A549 (cell line): ENCODE results near the gene PGLYRP2. TPM values are rescaled to one million over a fixed set of nuclear protein-coding genes. Genes with fewer than 3 reads are reported as not detected.

ENCODE experiments used
- ATAC-seq, 2 experiments: fragments of 200-7000 bp in 1 of 2; fragments of >200 bp in 1 of 2; cut with Nextera tagmentation in 1 of 2; cut with Tn5 transposase in 1 of 2; 3 replicates each; pipeline versions ENCODE4 v1.8.0 to v1.9.1; 2018 to 2020; ENCODE audit warnings: mild to moderate bottlenecking in 1 of 2, moderate library complexity in 1 of 2
- CTCF ChIA-PET: fragments of 300-600 bp; sonication (Branson Sonifier 250); formaldehyde crosslinking; extraction: SDS; loops from one replicate; lab custom pipeline; 2021; ENCODE audit warnings: antibody characterized with exemption, inconsistent platforms; lab: Yijun Ruan, JAX
- POLR2A ChIA-PET: fragments of 350-600 bp; formaldehyde crosslinking; extraction: SDS; loops from one replicate; lab custom pipeline; 2021; ENCODE audit warnings: antibody characterized with exemption, inconsistent platforms; lab: Yijun Ruan, JAX
- DNase-seq, 2 experiments: peaks; one replicate each; pipeline versions ENCODE4 v3.0.0 to v3.0.0-alpha.2; 2011 to 2016; ENCODE audit warnings: low read depth in 1 of 2, low spot score in 1 of 2
- FAIRE-seq: peaks from 2 replicates; lab custom pipeline; 2011; peaks lifted over from hg19 to GRCh38; lab: Jason Lieb, UNC
- H3K27ac ChIP-seq, 2 experiments: fragments of >200 bp; sonication (Bioruptor Twin); formaldehyde crosslinking; 3 replicates each; pipeline ENCODE4 v1.5.1; 2016 to 2017
- H3K4me1 ChIP-seq: fragments of >200 bp; sonication (Bioruptor Twin); formaldehyde crosslinking; 3 replicates; pipeline ENCODE4 v1.6.1; 2016
- H3K4me2 ChIP-seq: fragments of >200 bp; sonication (Bioruptor Twin); formaldehyde crosslinking; 3 replicates; pipeline ENCODE4 v1.6.1; 2016
- H3K4me3 ChIP-seq: fragments of >200 bp; sonication (Bioruptor Twin); formaldehyde crosslinking; 3 replicates; pipeline ENCODE4 v1.5.1; 2016
- H3K9me3 ChIP-seq: fragments of >200 bp; sonication (Bioruptor Twin); formaldehyde crosslinking; 3 replicates; pipeline ENCODE4 v1.6.1; 2016
- CBX8 ChIP-seq: fragments of 200-600 bp; sonication (generic); IDR thresholded peaks from 2 replicates; pipeline ENCODE4 v1.6.1; 2016
- CHD2 ChIP-seq: fragments of 150-350 bp; IDR thresholded peaks from 2 replicates; pipeline ENCODE4 v1.6.1; 2014; ENCODE audit warnings: low read length; ENCODE audit not compliant: partially characterized antibody
- E2F6 ChIP-seq: IDR thresholded peaks from 2 replicates; pipeline ENCODE4 v1.6.1; 2012; ENCODE audit warnings: low read depth, borderline replicate concordance
- EHF ChIP-seq: fragments of 250-450 bp; sonication (Bioruptor Pico); IDR thresholded peaks from 2 replicates; pipeline ENCODE4 v1.5.0; 2020; ENCODE audit warnings: mild to moderate bottlenecking
- EHMT2 ChIP-seq: fragments of 200-600 bp; sonication (generic); IDR thresholded peaks from 2 replicates; pipeline ENCODE4 v1.6.1; 2016; ENCODE audit warnings: antibody characterized with exemption, low read depth, mild to moderate bottlenecking, moderate library complexity
- ESRRA ChIP-seq: fragments of 150-350 bp; IDR thresholded peaks from 2 replicates; pipeline ENCODE4 v1.6.1; 2014; ENCODE audit warnings: mild to moderate bottlenecking, low read length, borderline replicate concordance
- FOSB ChIP-seq: fragments of 250-450 bp; sonication (Bioruptor Pico); IDR thresholded peaks from 2 replicates; pipeline ENCODE4 v1.5.0; 2020; ENCODE audit warnings: mild to moderate bottlenecking, moderate library complexity
- GATA3 ChIP-seq: IDR thresholded peaks from 2 replicates; pipeline ENCODE4 v1.6.1; 2012; ENCODE audit warnings: borderline replicate concordance
- HDAC2 ChIP-seq: fragments of 200-600 bp; sonication (generic); IDR thresholded peaks from 2 replicates; pipeline ENCODE4 v1.6.1; 2016
- HOXA7 ChIP-seq: fragments of 250-450 bp; sonication (Bioruptor Pico); IDR thresholded peaks from 2 replicates; pipeline ENCODE4 v1.5.0; 2020; ENCODE audit warnings: mild to moderate bottlenecking, moderate library complexity
- KDM1A ChIP-seq: fragments of 200-600 bp; sonication (generic); IDR thresholded peaks from 2 replicates; pipeline ENCODE4 v1.6.1; 2016; ENCODE audit warnings: low read depth, mild to moderate bottlenecking
- MAFK ChIP-seq: fragments of 450-650 bp; IDR thresholded peaks from 2 replicates; pipeline ENCODE4 v1.6.1; 2014; ENCODE audit not compliant: partially characterized antibody
- MYC ChIP-seq: IDR thresholded peaks from 2 replicates; pipeline ENCODE4 v1.6.1; 2012; ENCODE audit warnings: mild to moderate bottlenecking, inconsistent platforms, low read length, improper control_type of control experiment, borderline replicate concordance
- NPAS2 ChIP-seq: fragments of 250-450 bp; sonication (Bioruptor Pico); IDR thresholded peaks from 2 replicates; pipeline ENCODE4 v1.8.0; 2022; ENCODE audit warnings: mild to moderate bottlenecking, moderate library complexity, borderline replicate concordance
- NR3C1 ChIP-seq: fragments of >200 bp; sonication (Bioruptor Twin); formaldehyde crosslinking; IDR thresholded peaks from 3 replicates; pipeline ENCODE4 v1.6.1; 2017
- PBX3 ChIP-seq: IDR thresholded peaks from 2 replicates; pipeline ENCODE4 v1.6.1; 2012
- POLR2A ChIP-seq: IDR thresholded peaks from 2 replicates; pipeline ENCODE4 v1.6.1; 2012; ENCODE audit warnings: mild to moderate bottlenecking, low read length
- POLR2AphosphoS2 ChIP-seq: conservative IDR thresholded peaks from 2 replicates; pipeline ENCODE4 v1.6.1; 2012; ENCODE audit warnings: low read length, improper control_type of control experiment, inconsistent platforms
- RCOR1 ChIP-seq: fragments of 150-350 bp; IDR thresholded peaks from 2 replicates; pipeline ENCODE4 v1.6.1; 2014; ENCODE audit warnings: antibody characterized with exemption, low read length, low read depth
- RNF2 ChIP-seq: fragments of 200-600 bp; sonication (generic); IDR thresholded peaks from 2 replicates; pipeline ENCODE4 v1.6.1; 2016; ENCODE audit warnings: low read depth, mild to moderate bottlenecking, antibody characterized with exemption, moderate library complexity, borderline replicate concordance
- SREBF2 ChIP-seq: fragments of 450-650 bp; IDR thresholded peaks from 2 replicates; pipeline ENCODE4 v1.6.1; 2014; ENCODE audit warnings: mild to moderate bottlenecking, moderate library complexity
- TFCP2L1 ChIP-seq: fragments of 250-450 bp; sonication (Bioruptor Pico); IDR thresholded peaks from 2 replicates; pipeline ENCODE4 v1.5.0; 2021; ENCODE audit warnings: mild to moderate bottlenecking
- TP53 ChIP-seq: fragments of 250-450 bp; sonication (Bioruptor Pico); IDR thresholded peaks from 2 replicates; pipeline ENCODE4 v1.5.0; 2021; ENCODE audit warnings: mild to moderate bottlenecking, moderate library complexity
- ZC3H11A ChIP-seq: fragments of 450-650 bp; IDR thresholded peaks from 2 replicates; pipeline ENCODE4 v1.6.1; 2014; ENCODE audit warnings: antibody characterized with exemption, mild to moderate bottlenecking
- ZNF302 ChIP-seq: fragments of 250-450 bp; sonication (Bioruptor Pico); IDR thresholded peaks from 2 replicates; pipeline ENCODE4 v1.9.0; 2021; ENCODE audit warnings: inconsistent platforms, mild to moderate bottlenecking, moderate library complexity
- whole genome bisulfite sequencing: methylation state at CpG from one replicate; pipeline ENCODE4 v1.1.6; 2017; ENCODE audit errors: missing lambda C conversion rate; 5-methylcytosine and 5-hydroxymethylcytosine counted together
- polyA plus RNA-seq, 4 experiments: library from polyadenylated mRNA; depleted of rRNA in 3 of 4; stranded (reverse); fragments of >200 nt; fragmentation: RNase III in 1 of 4; extraction: RNeasy Plus Mini Kit Qiagen cat#74134 plus additional on column Dnase treatment in 1 of 4; gene quantifications; 2 replicates in 3 of 4; 3 replicates in 1 of 4; pipeline ENCODE4 v1.2.3, GENCODE V29; 2011 to 2017
- TF ChIP-seq, protein P1 (sequence below): fragments of 200-600 bp; sonication (generic); IDR thresholded peaks from 2 replicates; pipeline ENCODE4 v1.6.1; 2016; ENCODE audit warnings: antibody characterized with exemption, mild to moderate bottlenecking, moderate library complexity
- TF ChIP-seq, protein P2 (sequence below): fragments of >200 bp; sonication (Bioruptor Twin); formaldehyde crosslinking; IDR thresholded peaks from 3 replicates; pipeline ENCODE4 v1.6.1; 2016
- TF ChIP-seq, protein P3 (sequence below): fragments of 250-450 bp; sonication (Bioruptor Pico); IDR thresholded peaks from 2 replicates; pipeline ENCODE4 v1.5.0; 2020; ENCODE audit warnings: low read depth, mild to moderate bottlenecking, moderate library complexity

The PGLYRP2 gene
- polyA plus RNA-seq, 2 of the 4 experiments (the other 2 are of a cell fraction): not detected

- no peak for ATAC-seq
- no peak for TF ChIP-seq CHD2
- no peak for TF ChIP-seq FOSB (CRISPR knock-in tag)
- no peak for TF ChIP-seq EHMT2
- TF ChIP-seq HDAC2: no peak
- no peak for TF ChIP-seq NR3C1
- TF ChIP-seq ZNF302 (CRISPR knock-in tag): no peak
- TF ChIP-seq E2F6: no peak
- TF ChIP-seq, protein P1, sequence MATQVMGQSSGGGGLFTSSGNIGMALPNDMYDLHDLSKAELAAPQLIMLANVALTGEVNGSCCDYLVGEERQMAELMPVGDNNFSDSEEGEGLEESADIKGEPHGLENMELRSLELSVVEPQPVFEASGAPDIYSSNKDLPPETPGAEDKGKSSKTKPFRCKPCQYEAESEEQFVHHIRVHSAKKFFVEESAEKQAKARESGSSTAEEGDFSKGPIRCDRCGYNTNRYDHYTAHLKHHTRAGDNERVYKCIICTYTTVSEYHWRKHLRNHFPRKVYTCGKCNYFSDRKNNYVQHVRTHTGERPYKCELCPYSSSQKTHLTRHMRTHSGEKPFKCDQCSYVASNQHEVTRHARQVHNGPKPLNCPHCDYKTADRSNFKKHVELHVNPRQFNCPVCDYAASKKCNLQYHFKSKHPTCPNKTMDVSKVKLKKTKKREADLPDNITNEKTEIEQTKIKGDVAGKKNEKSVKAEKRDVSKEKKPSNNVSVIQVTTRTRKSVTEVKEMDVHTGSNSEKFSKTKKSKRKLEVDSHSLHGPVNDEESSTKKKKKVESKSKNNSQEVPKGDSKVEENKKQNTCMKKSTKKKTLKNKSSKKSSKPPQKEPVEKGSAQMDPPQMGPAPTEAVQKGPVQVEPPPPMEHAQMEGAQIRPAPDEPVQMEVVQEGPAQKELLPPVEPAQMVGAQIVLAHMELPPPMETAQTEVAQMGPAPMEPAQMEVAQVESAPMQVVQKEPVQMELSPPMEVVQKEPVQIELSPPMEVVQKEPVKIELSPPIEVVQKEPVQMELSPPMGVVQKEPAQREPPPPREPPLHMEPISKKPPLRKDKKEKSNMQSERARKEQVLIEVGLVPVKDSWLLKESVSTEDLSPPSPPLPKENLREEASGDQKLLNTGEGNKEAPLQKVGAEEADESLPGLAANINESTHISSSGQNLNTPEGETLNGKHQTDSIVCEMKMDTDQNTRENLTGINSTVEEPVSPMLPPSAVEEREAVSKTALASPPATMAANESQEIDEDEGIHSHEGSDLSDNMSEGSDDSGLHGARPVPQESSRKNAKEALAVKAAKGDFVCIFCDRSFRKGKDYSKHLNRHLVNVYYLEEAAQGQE: no peak
- TF ChIP-seq ZC3H11A: no peak
- no peak for TF ChIP-seq SREBF2
- TF ChIP-seq MAFK: no peak
- no peak for TF ChIP-seq MYC
- no peak for TF ChIP-seq NPAS2 (CRISPR knock-in tag)
- no peak for TF ChIP-seq HOXA7
- TF ChIP-seq CBX8: no peak
- TF ChIP-seq RCOR1: no peak
- no peak for DNase-seq
- Histone ChIP-seq H3K4me3 (no peak overlapping the region), H3K9me3 (no peaks in the 10 kb centered on the region), H3K4me1 (no peaks in the 10 kb centered on the region), H3K27ac (no peak overlapping the region), H3K4me2 (no peak overlapping the region)
- 87% methylated on average over 4 of the region's 5 CpGs for WGBS
- ChIA-PET CTCF (no interaction called here), POLR2A (no interaction called here)
- no peak for FAIRE-seq
These were observed 3.0 kb downstream of the PGLYRP2 start for GRCh38 chr19:15476325-15476724.

GRCh38 chr19:15475611-15476010, 3.7 kb downstream of the PGLYRP2 start:
- H3K4me3 ChIP-seq: no peak overlapping the region
- no peak for DNase-seq
- no peak for TF ChIP-seq EHMT2
- no peak for TF ChIP-seq HDAC2
- no peak for TF ChIP-seq KDM1A
- no peak for TF ChIP-seq TP53 (CRISPR knock-in tag)
- TF ChIP-seq ESRRA: no peak
- TF ChIP-seq EHF (CRISPR knock-in tag): no peak
- no peak for TF ChIP-seq PBX3
- no peak for TF ChIP-seq GATA3
- TF ChIP-seq MYC: no peak
- no peak for TF ChIP-seq TFCP2L1 (CRISPR knock-in tag)
- TF ChIP-seq, protein P2, sequence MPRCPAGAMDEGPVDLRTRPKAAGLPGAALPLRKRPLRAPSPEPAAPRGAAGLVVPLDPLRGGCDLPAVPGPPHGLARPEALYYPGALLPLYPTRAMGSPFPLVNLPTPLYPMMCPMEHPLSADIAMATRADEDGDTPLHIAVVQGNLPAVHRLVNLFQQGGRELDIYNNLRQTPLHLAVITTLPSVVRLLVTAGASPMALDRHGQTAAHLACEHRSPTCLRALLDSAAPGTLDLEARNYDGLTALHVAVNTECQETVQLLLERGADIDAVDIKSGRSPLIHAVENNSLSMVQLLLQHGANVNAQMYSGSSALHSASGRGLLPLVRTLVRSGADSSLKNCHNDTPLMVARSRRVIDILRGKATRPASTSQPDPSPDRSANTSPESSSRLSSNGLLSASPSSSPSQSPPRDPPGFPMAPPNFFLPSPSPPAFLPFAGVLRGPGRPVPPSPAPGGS: no peak
- TF ChIP-seq RNF2: no peak
- TF ChIP-seq, protein P3, sequence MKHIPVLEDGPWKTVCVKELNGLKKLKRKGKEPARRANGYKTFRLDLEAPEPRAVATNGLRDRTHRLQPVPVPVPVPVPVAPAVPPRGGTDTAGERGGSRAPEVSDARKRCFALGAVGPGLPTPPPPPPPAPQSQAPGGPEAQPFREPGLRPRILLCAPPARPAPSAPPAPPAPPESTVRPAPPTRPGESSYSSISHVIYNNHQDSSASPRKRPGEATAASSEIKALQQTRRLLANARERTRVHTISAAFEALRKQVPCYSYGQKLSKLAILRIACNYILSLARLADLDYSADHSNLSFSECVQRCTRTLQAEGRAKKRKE (CRISPR knock-in tag): no peak
- no peak for TF ChIP-seq CHD2
- no peak for TF ChIP-seq POLR2AphosphoS2
- no peak for TF ChIP-seq E2F6
- no peak for TF ChIP-seq POLR2A
- TF ChIP-seq, all 56 proteins: peak for 0
- H3K4me1 ChIP-seq: no peaks in the 10 kb centered on the region
- ChIA-PET CTCF (no interaction called here), POLR2A (no interaction called here)
- no peak for FAIRE-seq
- no peak overlapping the region for H3K4me2 ChIP-seq
- H3K27ac ChIP-seq: no peak overlapping the region
- no peak for ATAC-seq
- no CpG with 5 or more reads among the region's 10 CpGs for WGBS
- H3K9me3 ChIP-seq: no peaks in the 10 kb centered on the region
